Erythroblast (primary cell): ENCODE results near the gene C6orf52.

ENCODE experiments used
- GATA1 ChIP-seq: IDR thresholded peaks from 2 replicates; pipeline ENCODE4 v1.6.1; 2011; ENCODE audit warnings: low read depth, mild to moderate bottlenecking, control low read depth, low read length, moderate library complexity
- POLR2A ChIP-seq: IDR thresholded peaks from 2 replicates; pipeline ENCODE4 v1.6.1; 2011; ENCODE audit warnings: mild to moderate bottlenecking, low read length

DNA sequence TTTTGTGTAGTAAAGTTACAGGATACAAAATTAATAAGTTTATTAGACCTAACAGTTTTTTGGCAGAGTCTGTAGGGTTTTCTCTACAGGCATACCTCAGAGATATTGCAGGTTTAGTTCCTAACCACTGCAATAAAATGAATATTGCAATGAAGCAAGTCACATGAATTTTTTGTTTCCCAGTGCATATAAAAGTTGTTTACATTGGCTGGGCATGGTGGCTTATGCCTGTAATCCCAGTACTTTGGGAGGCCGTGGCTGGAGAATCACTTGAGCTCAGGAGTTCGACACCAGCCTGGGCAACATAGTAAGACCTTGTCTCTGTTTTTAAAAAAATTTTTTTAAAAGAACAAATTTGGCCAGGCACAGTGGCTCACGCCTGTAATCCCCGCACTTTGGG lies 16.0 kb downstream of the C6orf52 start:
- TF ChIP-seq POLR2A (no peak), GATA1 (no peak)
